Esophagus muscularis mucosa (tissue), 3 donors: Measurements from ENCODE around the gene SNTB2.

ENCODE experiments used
- POLR2A ChIP-seq: fragments of 450-650 bp; IDR thresholded peaks from one replicate; pipeline ENCODE4 v1.6.1; 2017; ENCODE audit warnings: antibody characterized with exemption, moderate library complexity, mild to moderate bottlenecking, low read depth
- TF ChIP-seq, protein P1 (sequence below), 3 experiments: fragments of 200-600 bp in 2 of 3; fragments of 450-650 bp in 1 of 3; sonication (generic) in 2 of 3; IDR thresholded peaks; one replicate each; pipeline ENCODE4 v1.5.1; 2017 to 2019; ENCODE audit warnings: antibody characterized with exemption in 3 of 3, mild to moderate bottlenecking in 2 of 3, moderate library complexity in 1 of 3

DNA sequence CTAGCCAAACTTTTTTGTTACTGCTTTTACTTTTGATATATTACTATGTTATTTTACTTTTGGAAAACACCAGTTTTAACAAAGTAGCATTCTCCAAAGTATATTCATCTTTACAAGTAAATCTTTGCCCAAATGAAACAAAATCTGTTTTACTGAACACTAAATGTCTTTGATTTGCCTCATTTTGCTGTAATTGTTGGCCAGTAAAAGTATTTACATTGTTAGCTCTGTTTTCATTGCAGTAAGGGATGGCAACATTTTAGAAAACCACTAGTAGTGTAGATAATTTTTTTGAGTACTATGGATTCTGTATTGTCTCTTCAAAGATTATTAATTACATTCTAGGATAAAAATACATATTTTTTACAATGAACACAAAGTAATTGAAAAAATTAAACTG lies 10.6 kb downstream of the SNTB2 start:
- TF ChIP-seq, protein P1, sequence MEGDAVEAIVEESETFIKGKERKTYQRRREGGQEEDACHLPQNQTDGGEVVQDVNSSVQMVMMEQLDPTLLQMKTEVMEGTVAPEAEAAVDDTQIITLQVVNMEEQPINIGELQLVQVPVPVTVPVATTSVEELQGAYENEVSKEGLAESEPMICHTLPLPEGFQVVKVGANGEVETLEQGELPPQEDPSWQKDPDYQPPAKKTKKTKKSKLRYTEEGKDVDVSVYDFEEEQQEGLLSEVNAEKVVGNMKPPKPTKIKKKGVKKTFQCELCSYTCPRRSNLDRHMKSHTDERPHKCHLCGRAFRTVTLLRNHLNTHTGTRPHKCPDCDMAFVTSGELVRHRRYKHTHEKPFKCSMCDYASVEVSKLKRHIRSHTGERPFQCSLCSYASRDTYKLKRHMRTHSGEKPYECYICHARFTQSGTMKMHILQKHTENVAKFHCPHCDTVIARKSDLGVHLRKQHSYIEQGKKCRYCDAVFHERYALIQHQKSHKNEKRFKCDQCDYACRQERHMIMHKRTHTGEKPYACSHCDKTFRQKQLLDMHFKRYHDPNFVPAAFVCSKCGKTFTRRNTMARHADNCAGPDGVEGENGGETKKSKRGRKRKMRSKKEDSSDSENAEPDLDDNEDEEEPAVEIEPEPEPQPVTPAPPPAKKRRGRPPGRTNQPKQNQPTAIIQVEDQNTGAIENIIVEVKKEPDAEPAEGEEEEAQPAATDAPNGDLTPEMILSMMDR (IDR thresholded peaks at IDR 0.05): no peak
- TF ChIP-seq POLR2A: no peak
